OCI-M2 (cell line): Measurements from ENCODE around the gene CASKIN1.
"Not testable (repeated sequence)": the region's sequence is repeated elsewhere in the genome, so short reads cannot be mapped to it uniquely, and the experiment has no call there.

ENCODE experiments used
- DNase-seq: peaks from one replicate; lab custom pipeline; 2025; ENCODE audit not compliant: unreplicated experiment; lab: John Stamatoyannopoulos, UW

Gene CASKIN1

DNA sequence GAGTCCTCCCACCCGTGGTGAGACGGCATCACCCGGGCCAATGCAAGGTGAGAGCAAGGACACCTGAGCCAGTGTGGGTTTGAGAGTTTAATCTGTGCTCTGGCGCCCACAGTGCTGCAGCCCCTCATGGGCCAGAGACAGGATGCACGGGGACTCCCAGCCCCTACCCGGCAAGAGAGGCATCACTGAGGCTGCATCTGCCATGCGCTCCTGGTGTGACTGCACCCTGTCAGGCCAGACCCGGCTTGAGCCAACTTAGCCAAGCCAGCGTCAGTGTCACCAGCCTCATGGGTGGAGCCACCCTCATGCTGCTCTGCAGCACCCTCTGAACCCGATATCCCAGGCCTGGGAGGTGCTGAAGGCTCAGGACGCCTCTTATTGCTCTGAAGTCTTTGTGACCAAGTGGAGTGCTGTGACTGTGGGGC, 15.5 kb upstream of the CASKIN1 start:
- DNase-seq = no peak

GRCh38 chr16:2210386-2211365, 14.3 kb upstream of the CASKIN1 start, which contains the start of gene BRICD5:
Gene BRICD5 (minus strand): TSS chr16:2210863. CDS start chr16:2210833, 30 bp downstream.
- DNase-seq = no peak

DNA sequence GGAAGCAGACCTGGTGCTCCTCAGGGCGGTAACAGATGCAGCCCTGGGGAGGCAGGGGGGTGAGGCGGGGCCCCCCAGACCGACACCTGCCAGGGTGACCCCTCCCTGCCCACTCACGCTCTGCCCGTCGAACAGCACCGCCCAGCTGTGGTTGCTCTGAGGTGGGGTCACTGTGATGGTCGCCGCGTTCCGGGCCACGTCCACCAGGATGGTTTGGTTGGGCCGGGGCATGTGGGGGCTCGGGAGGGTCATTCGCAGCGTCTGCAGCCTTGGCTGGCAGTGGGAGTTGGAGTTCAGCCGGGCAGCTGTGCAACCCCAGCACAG, 13.6 kb upstream of the CASKIN1 start:
- no peak for DNase-seq

DNA sequence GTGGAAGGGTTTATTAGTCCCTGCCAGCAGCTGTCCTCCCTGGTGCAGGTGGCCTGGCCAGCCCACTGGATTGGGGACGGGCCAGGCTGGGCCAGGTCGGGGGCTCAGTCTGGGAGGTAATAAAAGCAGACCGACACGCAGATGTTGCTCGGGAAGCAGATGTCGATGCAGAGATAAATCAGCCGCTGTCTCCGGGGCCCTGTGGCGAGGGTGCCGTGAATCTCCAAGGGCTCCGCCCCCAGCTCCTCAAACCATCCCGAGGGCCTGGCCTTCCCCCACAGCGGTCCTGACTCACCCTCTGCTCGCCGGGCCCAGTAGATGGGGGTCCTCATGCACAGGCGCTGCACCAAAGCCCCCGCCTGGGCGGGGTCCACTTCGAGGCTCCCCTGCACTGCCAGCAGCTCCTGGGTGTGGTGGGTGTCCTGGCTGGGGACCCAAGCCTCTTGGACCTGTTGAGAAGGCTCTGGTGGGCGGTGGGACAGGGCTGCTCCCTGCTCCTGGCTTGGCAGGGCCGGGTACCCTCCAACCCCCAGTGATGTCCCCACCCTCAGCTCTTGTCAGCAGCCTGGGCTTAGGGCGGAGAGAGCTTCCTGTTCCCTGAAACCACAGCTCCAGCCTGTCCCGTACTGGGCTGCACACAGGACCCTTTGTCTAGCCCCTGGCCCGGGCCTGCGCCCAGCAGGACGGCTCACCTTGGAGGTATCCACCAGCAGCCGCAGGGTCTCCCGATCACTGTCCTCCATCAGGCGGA, 13.0 kb upstream of the CASKIN1 start:
- no peak for DNase-seq

GRCh38 chr16:2208772-2209171, 12.4 kb upstream of the CASKIN1 start:
- DNase-seq = no peak

- DNase-seq = no peak
Measured at GRCh38 chr16:2208308-2208707, 11.9 kb upstream of the CASKIN1 start.

GRCh38 chr16:2207872-2208271, 11.5 kb upstream of the CASKIN1 start:
- DNase-seq = no peak

DNA sequence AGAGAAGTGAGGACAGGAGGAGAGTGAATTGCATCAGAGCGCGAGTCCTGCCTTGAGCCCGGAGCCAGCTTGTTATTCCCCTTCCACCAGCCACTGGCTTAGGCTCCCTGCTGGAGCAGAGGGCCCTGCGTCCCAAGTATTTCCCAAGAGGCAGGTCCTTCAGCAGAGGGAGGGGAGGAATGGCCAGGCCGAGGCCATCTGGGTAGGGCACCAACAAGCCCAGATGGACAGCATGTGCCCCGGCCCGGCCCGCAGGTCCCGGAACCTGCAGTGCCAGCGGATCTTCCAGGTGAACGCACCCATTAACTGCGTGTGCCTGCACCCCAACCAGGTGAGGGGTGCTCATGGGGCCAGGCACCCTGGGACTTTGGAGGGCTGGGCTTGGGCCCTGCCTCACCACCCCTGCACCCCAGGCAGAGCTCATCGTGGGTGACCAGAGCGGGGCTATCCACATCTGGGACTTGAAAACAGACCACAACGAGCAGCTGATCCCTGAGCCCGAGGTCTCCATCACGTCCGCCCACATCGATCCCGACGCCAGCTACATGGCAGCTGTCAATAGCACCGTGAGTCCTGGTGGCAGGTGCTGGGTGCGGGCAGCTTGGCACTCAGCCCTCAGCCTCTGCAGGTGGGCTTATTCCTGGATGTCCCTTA, 10.5 kb upstream of the CASKIN1 start:
- DNase-seq = no peak

DNA sequence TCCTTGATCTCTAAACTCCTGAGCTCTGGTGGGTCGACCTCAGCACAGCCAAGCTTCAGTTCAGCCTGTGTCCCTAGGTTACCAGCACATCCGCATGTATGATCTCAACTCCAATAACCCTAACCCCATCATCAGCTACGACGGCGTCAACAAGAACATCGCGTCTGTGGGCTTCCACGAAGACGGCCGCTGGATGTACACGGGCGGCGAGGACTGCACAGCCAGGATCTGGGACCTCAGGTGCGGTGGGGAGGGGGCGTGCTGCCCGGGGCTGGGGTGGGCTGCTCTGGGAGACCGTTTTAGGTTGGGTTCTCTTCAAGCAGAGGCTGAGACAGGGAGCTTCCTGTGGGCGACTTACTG, 10.0 kb upstream of the CASKIN1 start:
- no peak for DNase-seq

- DNase-seq = no peak
Measured at GRCh38 chr16:2205967-2206313, 9.5 kb upstream of the CASKIN1 start.

GRCh38 chr16:2205104-2205966, 8.9 kb upstream of the CASKIN1 start, which contains the start of gene MLST8:
Gene MLST8 (plus strand): TSS chr16:2205454. CDS start chr16:2206086, 632 bp downstream.
- no peak for DNase-seq

- DNase-seq = no peak
Measured at GRCh38 chr16:2204416-2205103, 8.2 kb upstream of the CASKIN1 start.

DNA sequence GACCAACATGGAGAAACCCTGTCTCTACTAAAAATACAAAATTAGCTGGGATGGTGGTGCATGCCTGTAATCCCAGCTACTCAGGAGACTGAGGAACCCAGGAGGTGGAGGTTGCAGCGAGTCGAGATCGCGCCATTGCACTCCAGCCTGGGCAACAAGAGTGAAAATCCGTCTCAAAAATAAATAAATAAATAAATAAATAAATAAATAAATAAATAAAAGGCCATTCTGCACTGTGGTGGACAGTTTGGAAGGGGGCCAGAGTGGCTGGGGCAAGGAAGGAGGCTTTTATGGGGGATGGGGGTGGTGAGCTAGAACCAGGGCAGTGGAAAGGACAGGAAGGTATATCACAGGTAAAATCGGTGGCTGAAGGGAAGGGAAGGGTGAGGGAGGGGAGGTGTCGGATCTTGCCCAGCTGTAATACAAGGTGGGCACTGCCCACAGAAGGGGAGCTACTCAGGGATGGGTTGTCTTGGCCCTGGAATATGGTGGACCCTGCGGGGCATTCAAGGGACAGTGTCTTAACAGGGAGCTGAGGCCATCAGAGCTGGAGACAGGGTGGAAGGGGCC, 6.8 kb upstream of the CASKIN1 start:
- not testable (repeated sequence) for DNase-seq

DNA sequence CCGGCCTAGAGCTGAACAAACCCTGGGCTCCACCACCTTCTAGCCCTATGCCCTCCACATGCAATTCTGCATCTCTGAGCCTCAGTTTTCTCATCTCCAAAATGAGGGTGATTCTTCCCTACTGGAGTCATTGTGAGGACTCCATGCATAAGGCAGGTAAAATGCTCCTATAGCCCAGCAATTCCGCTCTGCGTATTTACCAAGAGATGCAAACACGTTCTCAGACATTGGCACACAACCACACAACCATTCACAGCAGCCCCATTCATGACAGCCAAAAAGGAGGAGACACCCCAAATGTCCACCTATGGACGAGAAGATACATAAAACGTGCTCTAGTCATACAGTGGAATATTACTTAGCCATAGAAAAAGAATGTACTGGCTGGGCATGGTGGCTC, 3.9 kb upstream of the CASKIN1 start:
- DNase-seq = no peak

GRCh38 chr16:2199621-2200139, 3.3 kb upstream of the CASKIN1 start:
- no peak for DNase-seq

- DNase-seq = no peak
Measured at GRCh38 chr16:2199095-2199494, 2.7 kb upstream of the CASKIN1 start.

- DNase-seq = no peak
Measured at GRCh38 chr16:2198283-2198682, 1.9 kb upstream of the CASKIN1 start.

DNA sequence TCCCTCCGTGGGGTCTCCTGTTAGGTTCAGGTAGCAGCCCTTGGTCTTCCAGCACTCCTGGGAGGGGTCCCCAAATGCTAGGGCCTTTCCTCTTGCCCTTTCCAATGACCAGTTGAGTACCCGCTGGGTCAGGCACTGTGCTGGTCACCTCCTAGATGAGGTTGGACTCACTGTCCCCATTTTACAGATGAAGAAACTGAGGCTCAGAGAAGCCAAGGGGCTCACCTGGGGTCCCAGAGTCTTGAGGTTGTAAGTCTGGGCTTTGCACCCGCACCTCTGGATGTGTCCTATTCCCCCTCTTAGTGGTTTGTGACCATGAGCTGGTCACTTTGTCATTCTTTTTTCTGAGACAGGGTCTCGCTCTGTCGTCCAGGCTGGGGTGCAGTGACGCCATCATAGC, 1.4 kb upstream of the CASKIN1 start:
- no peak for DNase-seq

DNA sequence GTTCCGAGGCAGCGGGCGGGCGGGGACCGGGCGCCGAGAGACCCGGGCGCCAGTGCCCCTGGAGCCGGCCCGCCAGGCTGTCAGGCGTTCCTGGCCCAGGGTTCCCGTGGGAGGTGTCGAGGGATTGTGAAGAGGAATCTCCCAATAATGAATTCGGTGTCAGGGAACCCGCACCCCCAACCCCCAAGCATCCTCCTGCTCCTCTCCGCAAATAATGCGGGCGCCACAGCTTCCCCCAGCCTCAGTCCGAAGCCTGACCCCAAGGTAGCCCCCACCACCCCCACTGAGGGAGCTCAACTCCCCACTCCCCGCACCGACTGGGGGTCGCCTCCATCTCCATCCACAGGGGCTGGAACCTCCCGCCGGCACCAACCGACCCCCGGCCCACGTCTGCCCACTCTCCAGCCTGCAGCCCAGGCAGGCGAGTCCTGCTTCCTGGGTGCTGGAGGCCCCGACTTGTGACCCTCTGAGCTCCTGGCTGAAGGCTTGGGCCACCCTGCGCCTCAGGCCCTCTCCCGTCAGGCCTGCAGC, 641 bp upstream of the CASKIN1 start:
- DNase-seq = no peak
